Measurements from ENCODE around the gene ANO10. TPM values are rescaled to one million over a fixed set of nuclear protein-coding genes. Genes with fewer than 3 reads are reported as not detected.
A peak's percentile ranks its signal among the peaks of the same experiment; 100 is the strongest.

ANO10 gene
- total RNA-seq, 4 donors from 2014 or later: 26.7 to 33.9 (median 28.7) TPM

DNA sequence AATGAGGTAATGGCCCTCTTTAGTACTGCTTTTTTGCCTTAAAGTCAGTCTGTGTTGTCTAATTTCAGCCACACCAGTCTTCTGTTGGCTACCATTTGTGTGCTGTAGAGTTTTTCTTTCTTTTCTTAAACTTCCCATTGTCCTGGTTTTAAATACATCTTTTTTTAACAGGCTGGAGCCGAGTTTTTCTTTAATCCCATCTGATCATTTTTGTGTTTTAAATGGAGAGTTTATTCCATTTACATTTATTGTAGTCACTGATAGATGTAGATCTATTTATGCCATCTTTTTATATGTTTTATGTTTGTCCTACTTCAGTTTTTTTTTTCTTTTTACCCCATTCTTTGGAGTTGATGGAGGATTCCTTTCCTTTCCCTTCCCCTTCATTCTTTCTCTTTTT lies 286.0 kb downstream of the ANO10 start:
- WGBS, 2 donors: 96 to 98% methylated on average over 1 of the region's 1 CpG
- no peak for DNase-seq
- Histone ChIP-seq H3K27ac (no peak overlapping the region), H3K36me3 (peaks cover 16 to 42% of the 10 kb centered on the region in 2 donors), H3K9me3 (no peaks in the 10 kb centered on the region), H3K4me3 (replicated peaks in 1 of 3) (no peak overlapping the region), H3K27me3 (no peaks in the 10 kb centered on the region), H3K4me1 (no peaks in the 10 kb centered on the region)
- no peak for TF ChIP-seq CTCF (IDR thresholded peaks at IDR 0.05)
- no peak for TF ChIP-seq POLR2A (IDR thresholded peaks at IDR 0.05)
- intact Hi-C loops (cut with DNase I): no loop called here

- H3K9me3 ChIP-seq: no peaks in the 10 kb centered on the region
- intact Hi-C loops (cut with DNase I): no loop called here
- no peak overlapping the region for H3K27ac ChIP-seq
- DNase-seq: no peak
- peaks cover 10 to 34% of the 10 kb centered on the region in 2 donors for H3K36me3 ChIP-seq
- TF ChIP-seq CTCF (IDR thresholded peaks at IDR 0.05) (no peak), POLR2A (IDR thresholded peaks at IDR 0.05) (no peak)
- 81 to 97% methylated on average over 1 of the region's 1 CpG for WGBS, 2 donors
- no peak overlapping the region for H3K4me3 ChIP-seq (replicated peaks in 1 of 3)
- H3K4me1 ChIP-seq: no peaks in the 10 kb centered on the region
- H3K27me3 ChIP-seq: no peaks in the 10 kb centered on the region
These were observed 286.8 kb downstream of the ANO10 start for GRCh38 chr3:43334976-43335375.

- intact Hi-C loops (cut with DNase I): no loop called here
- 85 to 87% methylated on average over 4 of the region's 4 CpGs for WGBS, 2 donors
- H3K27ac ChIP-seq: no peak overlapping the region
- TF ChIP-seq CTCF (IDR thresholded peaks at IDR 0.05): no peak
- no peak for TF ChIP-seq POLR2A (IDR thresholded peaks at IDR 0.05)
- no peak overlapping the region for H3K4me3 ChIP-seq (replicated peaks in 1 of 3)
- H3K27me3 ChIP-seq: no peaks in the 10 kb centered on the region
- peaks cover 13 to 21% of the 10 kb centered on the region in 2 donors for H3K4me1 ChIP-seq
- H3K9me3 ChIP-seq: no peaks in the 10 kb centered on the region
- peaks cover 0 to 12% of the 10 kb centered on the region in 2 donors for H3K36me3 ChIP-seq
- no peak for DNase-seq
These were observed 290.4 kb downstream of the ANO10 start for GRCh38 chr3:43331381-43331780.

DNA sequence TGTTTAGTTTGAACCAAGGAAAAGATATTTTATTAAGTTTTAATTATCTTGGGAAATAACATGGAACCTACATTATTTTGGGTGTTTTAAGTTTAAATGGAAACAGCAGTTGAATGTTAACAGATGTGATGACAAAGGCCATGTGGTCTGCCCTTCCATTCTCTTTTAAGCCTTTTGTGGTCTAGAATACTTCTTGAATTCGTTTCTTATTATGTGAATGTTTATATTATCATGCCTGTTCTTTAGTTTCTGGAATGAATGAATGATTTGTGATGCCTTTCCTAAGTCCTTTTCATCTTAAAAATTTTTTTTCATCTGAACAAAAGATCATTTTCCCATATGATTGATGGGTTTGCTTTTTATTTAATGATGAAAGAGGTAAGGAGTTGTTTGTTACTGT lies 290.8 kb downstream of the ANO10 start:
- intact Hi-C loops (cut with DNase I): no loop called here
- peaks cover 17 to 25% of the 10 kb centered on the region in 2 donors for H3K4me1 ChIP-seq
- H3K27me3 ChIP-seq: no peaks in the 10 kb centered on the region
- no peaks in the 10 kb centered on the region for H3K9me3 ChIP-seq
- TF ChIP-seq POLR2A (IDR thresholded peaks at IDR 0.05) (no peak), CTCF (IDR thresholded peaks at IDR 0.05) (no peak)
- WGBS, 2 donors: 64 to 69% methylated on average over 1 of the region's 1 CpG
- no peak overlapping the region for H3K4me3 ChIP-seq (replicated peaks in 1 of 3)
- H3K36me3 ChIP-seq: peaks cover 0 to 8% of the 10 kb centered on the region in 2 donors
- H3K27ac ChIP-seq: no peak overlapping the region
- DNase-seq: no peak

- H3K4me3 ChIP-seq (replicated peaks in 1 of 3): no peak overlapping the region
- TF ChIP-seq POLR2A (IDR thresholded peaks at IDR 0.05) (no peak), CTCF (IDR thresholded peaks at IDR 0.05) (no peak)
- peaks cover 0 to 5% of the 10 kb centered on the region in 2 donors for H3K36me3 ChIP-seq
- intact Hi-C loops (cut with DNase I): no loop called here
- no peaks in the 10 kb centered on the region for H3K9me3 ChIP-seq
- no peak for DNase-seq
- no peaks in the 10 kb centered on the region for H3K27me3 ChIP-seq
- H3K27ac ChIP-seq: peak overlapping the region in 1 of 3 donors; percentile 39
- peaks cover 27 to 32% of the 10 kb centered on the region in 2 donors for H3K4me1 ChIP-seq
These were observed 293.2 kb downstream of the ANO10 start for GRCh38 chr3:43328653-43329052.

Measured in thyroid gland (tissue), 4 donors.